ENCODE data around the gene KCNK17. TPM values are rescaled to one million over a fixed set of nuclear protein-coding genes. Genes with fewer than 3 reads are reported as not detected.

The KCNK17 gene
- total RNA-seq, 4 donors from 2014 or later: not detected

- no peak for TF ChIP-seq CTCF (IDR thresholded peaks at IDR 0.05; ENCODE audit: low read depth)
Measured at GRCh38 chr6:39320363-39320984, 6.3 kb upstream of the KCNK17 start.

GRCh38 chr6:39319621-39320362, 5.6 kb upstream of the KCNK17 start:
- TF ChIP-seq CTCF (IDR thresholded peaks at IDR 0.05; ENCODE audit: low read depth): no peak

- no peak for TF ChIP-seq CTCF (IDR thresholded peaks at IDR 0.05; ENCODE audit: low read depth)
Measured at GRCh38 chr6:39317256-39317655, 3.0 kb upstream of the KCNK17 start.

- TF ChIP-seq CTCF (IDR thresholded peaks at IDR 0.05; ENCODE audit: low read depth): no peak
Measured at GRCh38 chr6:39313526-39314272, 520 bp downstream of the KCNK17 start.

GRCh38 chr6:39312912-39313525, 1.2 kb downstream of the KCNK17 start:
- no peak for TF ChIP-seq CTCF (IDR thresholded peaks at IDR 0.05; ENCODE audit: low read depth)

- no peak for TF ChIP-seq CTCF (IDR thresholded peaks at IDR 0.05; ENCODE audit: low read depth)
Measured at GRCh38 chr6:39310542-39310941, 3.7 kb downstream of the KCNK17 start.

All from subcutaneous adipose tissue (tissue), 4 donors.